GM12801 (cell line): Measurements from ENCODE around the gene OVCH1.

Source experiments
- TF ChIP-seq, protein P1 (sequence below): IDR thresholded peaks from one replicate; pipeline ENCODE4 v1.5.1; 2011; ENCODE audit warnings: control low read depth; ENCODE audit not compliant: insufficient read length; ENCODE audit errors: extremely low read depth

OVCH1 gene, protein sequence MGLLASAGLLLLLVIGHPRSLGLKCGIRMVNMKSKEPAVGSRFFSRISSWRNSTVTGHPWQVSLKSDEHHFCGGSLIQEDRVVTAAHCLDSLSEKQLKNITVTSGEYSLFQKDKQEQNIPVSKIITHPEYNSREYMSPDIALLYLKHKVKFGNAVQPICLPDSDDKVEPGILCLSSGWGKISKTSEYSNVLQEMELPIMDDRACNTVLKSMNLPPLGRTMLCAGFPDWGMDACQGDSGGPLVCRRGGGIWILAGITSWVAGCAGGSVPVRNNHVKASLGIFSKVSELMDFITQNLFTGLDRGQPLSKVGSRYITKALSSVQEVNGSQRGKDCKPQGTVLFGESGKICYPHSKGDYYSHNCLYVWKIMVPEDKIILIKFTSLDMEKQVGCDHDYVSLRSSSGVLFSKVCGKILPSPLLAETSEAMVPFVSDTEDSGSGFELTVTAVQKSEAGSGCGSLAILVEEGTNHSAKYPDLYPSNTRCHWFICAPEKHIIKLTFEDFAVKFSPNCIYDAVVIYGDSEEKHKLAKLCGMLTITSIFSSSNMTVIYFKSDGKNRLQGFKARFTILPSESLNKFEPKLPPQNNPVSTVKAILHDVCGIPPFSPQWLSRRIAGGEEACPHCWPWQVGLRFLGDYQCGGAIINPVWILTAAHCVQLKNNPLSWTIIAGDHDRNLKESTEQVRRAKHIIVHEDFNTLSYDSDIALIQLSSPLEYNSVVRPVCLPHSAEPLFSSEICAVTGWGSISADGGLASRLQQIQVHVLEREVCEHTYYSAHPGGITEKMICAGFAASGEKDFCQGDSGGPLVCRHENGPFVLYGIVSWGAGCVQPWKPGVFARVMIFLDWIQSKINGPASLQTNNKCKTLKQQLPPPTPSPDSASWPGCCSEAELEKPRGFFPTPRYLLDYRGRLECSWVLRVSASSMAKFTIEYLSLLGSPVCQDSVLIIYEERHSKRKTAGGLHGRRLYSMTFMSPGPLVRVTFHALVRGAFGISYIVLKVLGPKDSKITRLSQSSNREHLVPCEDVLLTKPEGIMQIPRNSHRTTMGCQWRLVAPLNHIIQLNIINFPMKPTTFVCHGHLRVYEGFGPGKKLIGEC

DNA sequence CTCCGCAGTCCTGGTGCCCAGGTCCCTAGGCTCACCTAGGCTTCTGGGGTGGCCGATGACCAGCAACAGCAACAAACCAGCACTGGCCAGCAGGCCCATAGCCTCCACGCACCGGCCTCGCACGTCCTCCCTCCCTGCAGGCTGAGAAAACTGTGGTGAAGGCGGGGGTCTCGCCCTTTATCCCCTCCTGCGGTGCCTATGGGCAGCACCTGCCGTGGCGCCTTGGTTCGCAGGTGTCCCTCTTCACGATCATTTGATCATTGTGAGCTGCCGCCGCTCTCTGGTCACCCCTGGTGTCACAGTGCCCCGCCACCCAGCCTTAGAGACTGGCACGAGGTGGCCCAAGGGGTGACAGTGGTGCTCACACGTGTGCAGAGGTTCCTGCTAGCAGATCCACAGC is at the start of gene OVCH1:
Gene OVCH1 (minus strand): TSS at position 99 of the 400 bp plus-strand sequence. CDS start 0 bp downstream, at position 99.
- TF ChIP-seq, protein P1, sequence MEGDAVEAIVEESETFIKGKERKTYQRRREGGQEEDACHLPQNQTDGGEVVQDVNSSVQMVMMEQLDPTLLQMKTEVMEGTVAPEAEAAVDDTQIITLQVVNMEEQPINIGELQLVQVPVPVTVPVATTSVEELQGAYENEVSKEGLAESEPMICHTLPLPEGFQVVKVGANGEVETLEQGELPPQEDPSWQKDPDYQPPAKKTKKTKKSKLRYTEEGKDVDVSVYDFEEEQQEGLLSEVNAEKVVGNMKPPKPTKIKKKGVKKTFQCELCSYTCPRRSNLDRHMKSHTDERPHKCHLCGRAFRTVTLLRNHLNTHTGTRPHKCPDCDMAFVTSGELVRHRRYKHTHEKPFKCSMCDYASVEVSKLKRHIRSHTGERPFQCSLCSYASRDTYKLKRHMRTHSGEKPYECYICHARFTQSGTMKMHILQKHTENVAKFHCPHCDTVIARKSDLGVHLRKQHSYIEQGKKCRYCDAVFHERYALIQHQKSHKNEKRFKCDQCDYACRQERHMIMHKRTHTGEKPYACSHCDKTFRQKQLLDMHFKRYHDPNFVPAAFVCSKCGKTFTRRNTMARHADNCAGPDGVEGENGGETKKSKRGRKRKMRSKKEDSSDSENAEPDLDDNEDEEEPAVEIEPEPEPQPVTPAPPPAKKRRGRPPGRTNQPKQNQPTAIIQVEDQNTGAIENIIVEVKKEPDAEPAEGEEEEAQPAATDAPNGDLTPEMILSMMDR, result no peak

DNA sequence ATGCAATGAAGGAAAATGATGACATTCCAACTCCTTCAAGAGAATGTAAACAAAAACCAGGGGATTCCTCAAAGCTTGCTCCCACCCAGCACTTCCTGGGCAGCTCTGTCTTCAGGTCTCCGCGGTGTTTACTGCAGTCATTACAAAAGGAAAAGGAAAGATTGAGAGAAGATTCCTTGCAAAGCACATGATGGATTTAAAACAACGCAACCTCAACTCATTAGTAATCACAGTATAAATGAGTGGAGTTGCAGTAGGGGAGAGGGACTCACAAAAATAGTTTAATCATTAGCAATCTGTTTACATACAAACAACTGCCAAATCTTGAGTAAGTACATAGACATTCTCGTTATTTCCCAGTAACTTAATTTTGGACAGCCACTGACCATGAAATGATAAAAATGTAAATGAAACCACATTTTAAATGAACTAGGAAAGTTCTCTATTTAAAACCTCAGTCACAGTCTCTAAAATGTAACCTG is 49.7 kb upstream of the OVCH1 start:
- TF ChIP-seq, protein P1, result no peak

DNA sequence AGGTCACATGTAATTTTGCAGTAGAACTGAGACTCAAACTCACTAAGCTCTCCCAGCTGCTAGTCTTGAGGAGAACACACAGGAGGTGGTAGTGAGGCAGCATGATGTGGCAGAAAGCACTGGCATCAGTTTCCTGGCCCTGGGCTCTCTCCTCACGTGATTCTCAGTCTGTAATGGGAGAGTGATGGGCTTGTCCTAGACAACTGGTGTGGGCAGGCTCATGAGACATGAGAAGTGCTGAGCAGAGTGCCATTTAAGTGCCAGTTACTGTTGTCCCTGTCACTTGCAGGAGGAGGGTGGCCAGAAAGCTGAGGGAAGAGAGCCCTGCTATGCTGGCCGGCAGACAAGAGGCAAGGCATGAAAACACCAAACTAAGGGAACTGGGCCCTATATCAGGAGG is 48.5 kb upstream of the OVCH1 start:
- TF ChIP-seq, protein P1, result no peak

DNA sequence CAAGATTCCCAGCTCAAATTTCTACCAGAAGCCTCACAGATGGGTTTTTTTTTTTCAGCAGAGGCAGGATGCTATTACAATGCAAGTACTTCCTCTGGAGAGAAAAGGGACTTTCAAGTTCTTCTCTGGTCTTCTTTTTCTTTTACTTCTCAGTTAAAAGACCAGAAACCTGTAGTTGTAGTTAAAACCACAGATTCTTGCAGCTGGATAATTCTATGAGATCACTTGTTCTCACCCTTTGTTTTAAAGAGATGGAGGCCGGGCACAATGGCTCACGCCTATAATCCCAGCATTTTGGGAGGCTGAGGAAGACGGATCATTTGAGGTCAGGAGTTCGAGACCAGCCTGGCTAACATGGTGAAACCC is 47.6 kb upstream of the OVCH1 start:
- TF ChIP-seq, protein P1, result no peak

DNA sequence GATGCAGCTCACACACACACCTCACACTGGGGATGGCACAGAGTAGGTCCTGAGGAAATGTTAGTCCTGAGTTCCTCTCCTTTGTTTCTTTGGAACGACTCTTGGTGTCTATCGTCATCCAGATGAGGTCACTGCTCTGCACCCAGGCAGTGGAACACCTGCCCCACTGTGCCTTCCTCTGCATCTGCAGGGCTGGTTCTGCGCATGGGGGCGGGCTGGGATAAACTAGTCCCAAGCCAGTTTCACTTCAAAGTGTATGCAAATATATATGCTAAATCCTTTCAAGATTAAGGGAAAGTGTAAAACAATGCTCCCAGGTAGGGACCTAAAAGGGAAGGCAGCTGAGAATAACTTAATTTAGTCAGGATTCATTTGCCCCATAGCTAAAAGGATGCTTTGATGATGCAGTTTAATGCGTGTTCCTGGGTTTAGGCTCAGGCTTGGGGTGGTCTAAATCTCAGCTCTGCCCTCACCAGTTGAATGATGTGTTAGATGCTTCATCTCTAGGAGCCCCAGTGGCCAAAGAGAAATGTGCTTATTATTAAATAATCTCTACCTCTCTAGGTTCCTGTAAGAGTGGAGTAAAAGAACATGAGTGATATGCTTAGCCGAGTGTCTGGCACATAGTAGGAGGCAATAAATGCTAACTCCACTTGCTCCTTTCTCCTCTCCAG is 47.1 kb upstream of the OVCH1 start:
- TF ChIP-seq, protein P1, result no peak

DNA sequence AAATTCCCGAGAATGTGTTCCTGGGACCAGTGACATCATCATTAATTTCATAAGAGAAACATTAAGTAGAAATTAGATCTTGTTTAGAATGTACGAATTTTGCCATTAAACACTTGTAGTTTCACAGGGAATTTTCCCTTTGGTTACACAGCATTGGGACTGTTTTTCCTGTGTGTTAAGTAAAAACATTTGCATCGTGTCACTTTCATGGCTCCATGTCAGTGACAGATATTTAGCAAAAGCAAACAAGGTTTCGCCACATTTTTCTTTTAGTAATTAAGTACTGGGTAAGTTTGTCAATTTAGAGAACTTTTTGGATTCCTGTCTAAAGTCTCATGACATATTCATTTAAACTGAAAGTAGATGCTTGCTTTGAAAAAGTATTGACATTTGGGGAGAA is 45.5 kb upstream of the OVCH1 start:
- TF ChIP-seq, protein P1, result no peak
